HepG2 (cell line): Measurements from ENCODE around the gene PPP1R2B. TPM values are rescaled to one million over a fixed set of nuclear protein-coding genes. Genes with fewer than 3 reads are reported as not detected.

ENCODE experiments used
- ATAC-seq: fragments of 200-7000 bp; cut with Tn5 transposase; 3 replicates; pipeline ENCODE4 v1.9.1; 2020; ENCODE audit warnings: mild to moderate bottlenecking, moderate library complexity
- BruUV-seq: library from RNA; stranded (reverse); fragments of 400-500 nt; replicated peaks from 2 replicates; lab custom pipeline; 2021; lab: Mats Ljungman, UMichigan
- CTCF ChIA-PET: fragments of 300-600 bp; formaldehyde crosslinking; extraction: SDS; loops from one replicate; lab custom pipeline; 2021; ENCODE audit warnings: low total read pairs, inconsistent platforms, low intra/inter-chr PET ratio; lab: Yijun Ruan, JAX
- POLR2A ChIA-PET: fragments of 350-600 bp; sonication (Branson Sonifier 250); formaldehyde crosslinking; loops from one replicate; lab custom pipeline; 2020; ENCODE audit warnings: antibody characterized with exemption, inconsistent platforms; lab: Yijun Ruan, JAX
- DNase-seq: peaks from one replicate; pipeline ENCODE4 v3.0.0-alpha.2; 2015; ENCODE audit warnings: low spot score
- FAIRE-seq: peaks from 3 replicates; lab custom pipeline; 2011; peaks lifted over from hg19 to GRCh38; lab: Jason Lieb, UNC
- H2AFZ ChIP-seq: one replicate; pipeline ENCODE4 v1.6.1; 2011; ENCODE audit warnings: low read length, inconsistent platforms
- H3K27ac ChIP-seq: fragments of 300-600 bp; 3 replicates; pipeline ENCODE4 v1.8.0; 2011; ENCODE audit warnings: mixed run types, mild to moderate bottlenecking, mixed read lengths, low read length, inconsistent platforms; ENCODE audit not compliant: insufficient read depth; ENCODE audit errors: extremely low read length
- H3K27me3 ChIP-seq, 2 experiments: fragments of 200-600 bp in 1 of 2; 2 replicates in 1 of 2; 3 replicates in 1 of 2; pipeline versions ENCODE4 v1.6.0 to v1.8.0; 2011; ENCODE audit warnings: low read length in 2 of 2, mild to moderate bottlenecking in 2 of 2, moderate library complexity in 2 of 2, inconsistent platforms in 1 of 2; ENCODE audit not compliant: insufficient read depth in 2 of 2, control insufficient read depth in 1 of 2
- H3K36me3 ChIP-seq, 2 experiments: fragments of 200-600 bp in 1 of 2; replicated peaks in 1 of 2; 2 replicates in 1 of 2; 3 replicates in 1 of 2; pipeline versions ENCODE4 v1.5.1 to v1.8.0; 2011; ENCODE audit warnings: low read length in 2 of 2, inconsistent platforms in 1 of 2; ENCODE audit not compliant: insufficient read depth in 2 of 2, control insufficient read depth in 1 of 2
- H3K4me1 ChIP-seq: 2 replicates; pipeline ENCODE4 v1.5.1; 2012; ENCODE audit warnings: low read length, inconsistent platforms; ENCODE audit not compliant: insufficient read depth
- H3K4me2 ChIP-seq: 2 replicates; pipeline ENCODE4 v1.6.0; 2011; ENCODE audit warnings: low read depth, low read length, inconsistent platforms
- H3K4me3 ChIP-seq, 3 experiments: fragments of 200-600 bp in 1 of 3; sonication (generic), shearing (Covaris generic) in 1 of 3; replicated peaks in 1 of 3; 2 replicates each; pipeline ENCODE4 v1.5.1; 2011 to 2016; ENCODE audit warnings: low read length in 3 of 3, inconsistent platforms in 2 of 3, low read depth in 2 of 3, mild to moderate bottlenecking in 2 of 3, control low read depth in 1 of 3, mixed read lengths in 1 of 3; ENCODE audit not compliant: insufficient read depth in 1 of 3
- H3K79me2 ChIP-seq: one replicate; pipeline ENCODE4 v1.6.1; 2011; ENCODE audit warnings: low read length, inconsistent platforms; ENCODE audit not compliant: insufficient read depth
- H3K9ac ChIP-seq: 2 replicates; pipeline ENCODE4 v1.6.0; 2011; ENCODE audit warnings: mild to moderate bottlenecking, low read depth, low read length, inconsistent platforms; ENCODE audit not compliant: insufficient read depth
- H3K9me3 ChIP-seq: 2 replicates; pipeline ENCODE4 v1.5.1; 2012; ENCODE audit warnings: mild to moderate bottlenecking, low read length
- H4K20me1 ChIP-seq: 2 replicates; pipeline ENCODE4 v1.6.0; 2011; ENCODE audit warnings: inconsistent platforms, mild to moderate bottlenecking, low read length, moderate library complexity; ENCODE audit not compliant: insufficient read depth
- FOXK2 ChIP-seq: fragments of 450-650 bp; IDR thresholded peaks from 2 replicates; pipeline ENCODE4 v1.6.1; 2016
- MLLT10 ChIP-seq: sonication (generic); formaldehyde crosslinking; IDR thresholded peaks from 2 replicates; pipeline ENCODE4 v1.4.0; 2020; ENCODE audit warnings: missing genetic modification reagents
- NFKB2 ChIP-seq: sonication (generic); formaldehyde crosslinking; IDR thresholded peaks from 2 replicates; pipeline ENCODE4 v1.4.0; 2020; ENCODE audit warnings: missing genetic modification reagents, borderline replicate concordance
- ZNF7 ChIP-seq: IDR thresholded peaks from 2 replicates; pipeline ENCODE4 v1.6.1; 2016; ENCODE audit warnings: missing biosample characterization, missing genetic modification reagents
- WGBS: methylation state at CpG from one replicate; pipeline ENCODE4 v1.1.6; 2017; ENCODE audit warnings: low lambda C conversion rate; 5-methylcytosine and 5-hydroxymethylcytosine counted together
- in situ Hi-C: cut with HindIII; loops from 2 replicates; pipeline ENCODE4 v1.10.0; 2017; ENCODE audit warnings: low pct_unique_long_range_greater_than_20kb; ENCODE audit not compliant: extremely low pct_ligation_motif_present
- intact Hi-C: fragments of 100-400 bp; cut with micrococcal nuclease; formaldehyde crosslinking; loops from one replicate; pipeline ENCODE4 v1.10.0; 2022; ENCODE audit not compliant: unreplicated experiment
- polyA plus RNA-seq, 8 experiments: library from polyadenylated mRNA; depleted of rRNA in 3 of 8; stranded (reverse) in 7 of 8; unstranded in 1 of 8; fragments of >200 nt; fragmentation: Illumina TruSeq in 4 of 8; extraction: Trizol in 4 of 8; gene quantifications; 2 replicates each; pipeline versions ENCODE4 v1.2.1 to v1.2.3, GENCODE V29; 2011 to 2016; ENCODE audit warnings: low read depth in 4 of 8, missing spikeins in 1 of 8, mixed read lengths in 1 of 8; ENCODE audit not compliant: insufficient read depth in 1 of 8
- total RNA-seq, 5 experiments: library from RNA; depleted of rRNA; stranded (reverse); fragments of >200 nt; fragmentation: Illumina TruSeq; extraction: Trizol; gene quantifications; 2 replicates each; pipeline ENCODE4 v1.2.3, GENCODE V29; 2016; ENCODE audit warnings: low read depth in 1 of 5
- TF ChIP-seq, protein P1 (sequence below): sonication (generic); formaldehyde crosslinking; IDR thresholded peaks from 2 replicates; pipeline ENCODE4 v1.9.0; 2021; ENCODE audit warnings: missing genetic modification reagents, borderline replicate concordance
- TF ChIP-seq, protein P2 (sequence below): sonication (generic); formaldehyde crosslinking; conservative IDR thresholded peaks from 2 replicates; pipeline ENCODE4 v1.8.1; 2023; ENCODE audit warnings: missing genetic modification reagents
- TF ChIP-seq, protein P3 (sequence below): fragments of 450-650 bp; IDR thresholded peaks from 2 replicates; pipeline ENCODE4 v1.6.1; 2017

The PPP1R2B gene
- total and polyA plus RNA-seq, 2 of the 13 experiments (the other 11 are each of a cell fraction or from before 2014, with no cell fraction given), result 0.07 TPM; not detected in 1

DNA sequence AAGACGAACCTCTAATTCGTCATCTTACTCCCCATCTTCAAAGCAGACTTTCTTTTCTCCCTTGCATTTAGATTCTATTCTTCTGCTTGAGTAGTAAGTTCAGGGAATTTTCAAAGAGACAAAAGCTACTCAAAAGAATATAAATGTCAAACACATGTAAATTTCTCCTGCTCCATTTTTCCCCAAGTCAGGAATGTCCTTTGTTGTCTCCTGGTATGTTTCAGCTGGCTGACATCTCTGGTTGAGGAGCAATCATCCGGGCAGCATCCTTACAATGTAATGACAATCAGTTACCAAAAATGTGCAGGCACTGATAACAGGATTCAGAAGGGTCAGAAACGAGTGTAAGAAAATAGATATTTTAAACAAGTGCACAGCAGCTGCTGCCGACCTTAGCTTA is 47.6 kb upstream of the PPP1R2B start:
- POLR2A ChIA-PET, result no interaction called here
- intact Hi-C loops, result no loop called here
- Histone ChIP-seq H3K79me2 (no peaks in the 10 kb centered on the region), H3K9ac (no peak overlapping the region), H3K4me1 (no peaks in the 10 kb centered on the region), H3K4me2 (no peak overlapping the region), H3K9me3 (no peaks in the 10 kb centered on the region), H3K27ac (no peak overlapping the region), H2AFZ (no peak overlapping the region), H4K20me1 (no peaks in the 10 kb centered on the region), H3K36me3 (no peaks in the 10 kb centered on the region), H3K27me3 (no peaks in the 10 kb centered on the region), H3K4me3 (no peak overlapping the region)
- TF ChIP-seq, protein P1, sequence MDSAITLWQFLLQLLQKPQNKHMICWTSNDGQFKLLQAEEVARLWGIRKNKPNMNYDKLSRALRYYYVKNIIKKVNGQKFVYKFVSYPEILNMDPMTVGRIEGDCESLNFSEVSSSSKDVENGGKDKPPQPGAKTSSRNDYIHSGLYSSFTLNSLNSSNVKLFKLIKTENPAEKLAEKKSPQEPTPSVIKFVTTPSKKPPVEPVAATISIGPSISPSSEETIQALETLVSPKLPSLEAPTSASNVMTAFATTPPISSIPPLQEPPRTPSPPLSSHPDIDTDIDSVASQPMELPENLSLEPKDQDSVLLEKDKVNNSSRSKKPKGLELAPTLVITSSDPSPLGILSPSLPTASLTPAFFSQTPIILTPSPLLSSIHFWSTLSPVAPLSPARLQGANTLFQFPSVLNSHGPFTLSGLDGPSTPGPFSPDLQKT, result no peak
- TF ChIP-seq, protein P2, sequence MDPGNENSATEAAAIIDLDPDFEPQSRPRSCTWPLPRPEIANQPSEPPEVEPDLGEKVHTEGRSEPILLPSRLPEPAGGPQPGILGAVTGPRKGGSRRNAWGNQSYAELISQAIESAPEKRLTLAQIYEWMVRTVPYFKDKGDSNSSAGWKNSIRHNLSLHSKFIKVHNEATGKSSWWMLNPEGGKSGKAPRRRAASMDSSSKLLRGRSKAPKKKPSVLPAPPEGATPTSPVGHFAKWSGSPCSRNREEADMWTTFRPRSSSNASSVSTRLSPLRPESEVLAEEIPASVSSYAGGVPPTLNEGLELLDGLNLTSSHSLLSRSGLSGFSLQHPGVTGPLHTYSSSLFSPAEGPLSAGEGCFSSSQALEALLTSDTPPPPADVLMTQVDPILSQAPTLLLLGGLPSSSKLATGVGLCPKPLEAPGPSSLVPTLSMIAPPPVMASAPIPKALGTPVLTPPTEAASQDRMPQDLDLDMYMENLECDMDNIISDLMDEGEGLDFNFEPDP (CRISPR knock-in tag), result no peak
- TF ChIP-seq ZNF7 (no peak), NFKB2 (CRISPR knock-in tag) (no peak), MLLT10 (CRISPR knock-in tag) (no peak), FOXK2 (no peak)
- TF ChIP-seq, protein P3, sequence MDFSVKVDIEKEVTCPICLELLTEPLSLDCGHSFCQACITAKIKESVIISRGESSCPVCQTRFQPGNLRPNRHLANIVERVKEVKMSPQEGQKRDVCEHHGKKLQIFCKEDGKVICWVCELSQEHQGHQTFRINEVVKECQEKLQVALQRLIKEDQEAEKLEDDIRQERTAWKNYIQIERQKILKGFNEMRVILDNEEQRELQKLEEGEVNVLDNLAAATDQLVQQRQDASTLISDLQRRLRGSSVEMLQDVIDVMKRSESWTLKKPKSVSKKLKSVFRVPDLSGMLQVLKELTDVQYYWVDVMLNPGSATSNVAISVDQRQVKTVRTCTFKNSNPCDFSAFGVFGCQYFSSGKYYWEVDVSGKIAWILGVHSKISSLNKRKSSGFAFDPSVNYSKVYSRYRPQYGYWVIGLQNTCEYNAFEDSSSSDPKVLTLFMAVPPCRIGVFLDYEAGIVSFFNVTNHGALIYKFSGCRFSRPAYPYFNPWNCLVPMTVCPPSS, result no peak
- no peak for DNase-seq
- in situ Hi-C loops, result no loop called here
- no peak for FAIRE-seq
- ATAC-seq, result no peak
- CTCF ChIA-PET, result no interaction called here
- no TSS peak for BruUV-seq
- 2% methylated on average over 5 of the region's 5 CpGs for WGBS
